DND-41 (cell line): ENCODE data around the gene ADARB2.

Experiments used
- CTCF ChIP-seq: IDR thresholded peaks from 2 replicates; pipeline ENCODE4 v1.5.1; 2012; ENCODE audit warnings: borderline replicate concordance, low read length, moderate library complexity, mild to moderate bottlenecking; ENCODE audit not compliant: poor library complexity, severe bottlenecking; ENCODE audit errors: extremely low read depth
- EZH2 ChIP-seq: IDR thresholded peaks from 3 replicates; pipeline ENCODE4 v1.6.1; 2012; ENCODE audit warnings: borderline replicate concordance, low read depth, mild to moderate bottlenecking, moderate library complexity, low read length, inconsistent platforms; ENCODE audit not compliant: severe bottlenecking

- TF ChIP-seq EZH2 (no peak), CTCF (no peak)
These were observed 468.5 kb downstream of the ADARB2 start for GRCh38 chr10:1268831-1269230.
